Fibroblast of the aortic adventitia (primary cell): ENCODE results near the gene POP5. TPM values are rescaled to one million over a fixed set of nuclear protein-coding genes. Genes with fewer than 3 reads are reported as not detected.
"Not testable (repeated sequence)": the region's sequence is repeated elsewhere in the genome, so short reads cannot be mapped to it uniquely, and the experiment has no call there.

Experiments
- DNase-seq: peaks from one replicate; pipeline ENCODE4 v3.0.0-alpha.2; 2010; ENCODE audit warnings: low read depth
- H3K4me3 ChIP-seq: 2 replicates; pipeline ENCODE4 v1.5.1; 2011; ENCODE audit warnings: low read depth, mild to moderate bottlenecking, control low read depth, low read length, moderate library complexity
- CTCF ChIP-seq: IDR thresholded peaks from 2 replicates; pipeline ENCODE4 v1.5.1; 2011; ENCODE audit warnings: mild to moderate bottlenecking, low read length, control low read depth, inconsistent platforms; ENCODE audit not compliant: insufficient read depth
- total RNA-seq: library from RNA; depleted of rRNA; stranded (reverse); fragments of >200 nt; gene quantifications from 2 replicates; pipeline ENCODE4 v1.2.3, GENCODE V29; 2012; ENCODE audit warnings: low replicate concordance

Gene POP5
- 17.5 and 31.3 TPM in 2 replicates for total RNA-seq

GRCh38 chr12:120580787-120581723, at the start of gene POP5:
Gene POP5 (minus strand): TSS chr12:120581402. CDS start chr12:120581362, 40 bp downstream.
- peak within 1 kb of the TSS; percentile 97 for H3K4me3 ChIP-seq
- peak; percentile 98 for DNase-seq
- TF ChIP-seq CTCF: no peak

DNA sequence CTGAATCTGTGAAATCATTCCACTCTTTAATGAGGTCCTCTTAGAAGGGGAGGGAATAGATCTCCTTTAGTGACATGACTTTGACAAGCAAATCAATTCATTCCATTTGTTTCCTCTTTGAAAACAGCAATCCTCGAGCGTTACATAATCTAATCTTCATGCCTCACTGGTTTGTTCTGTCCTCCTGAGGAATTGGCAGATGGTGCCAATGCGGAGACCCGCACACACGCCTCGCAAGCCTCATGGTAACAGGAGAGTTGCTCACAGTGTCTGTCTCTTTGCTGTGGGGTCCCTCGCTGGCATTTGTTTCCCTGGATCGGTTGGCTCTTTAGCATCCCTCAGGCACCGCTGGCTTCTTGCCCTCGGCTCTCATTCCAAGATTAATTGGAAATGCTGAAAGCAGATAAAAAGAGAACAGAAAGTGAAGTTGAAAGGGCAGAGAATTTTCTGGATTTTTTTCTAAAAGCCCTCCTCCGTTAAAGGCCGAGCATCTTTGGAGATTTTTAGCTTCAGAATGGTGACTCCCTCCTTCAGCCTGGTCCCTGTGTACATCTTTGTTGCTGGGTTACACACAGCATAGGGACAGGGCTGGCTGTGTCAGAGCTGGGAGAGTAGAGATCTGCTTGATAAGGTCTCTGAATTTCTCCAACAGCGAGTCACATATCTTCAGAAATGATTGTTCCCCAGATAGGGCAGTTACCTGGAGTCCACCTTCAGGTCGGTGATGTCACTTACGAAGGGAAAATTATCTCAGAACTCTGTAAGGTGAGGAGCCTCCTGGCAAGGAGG, 49.1 kb upstream of the POP5 start:
- no peak overlapping the region for H3K4me3 ChIP-seq
- no peak for TF ChIP-seq CTCF
- DNase-seq: no peak

DNA sequence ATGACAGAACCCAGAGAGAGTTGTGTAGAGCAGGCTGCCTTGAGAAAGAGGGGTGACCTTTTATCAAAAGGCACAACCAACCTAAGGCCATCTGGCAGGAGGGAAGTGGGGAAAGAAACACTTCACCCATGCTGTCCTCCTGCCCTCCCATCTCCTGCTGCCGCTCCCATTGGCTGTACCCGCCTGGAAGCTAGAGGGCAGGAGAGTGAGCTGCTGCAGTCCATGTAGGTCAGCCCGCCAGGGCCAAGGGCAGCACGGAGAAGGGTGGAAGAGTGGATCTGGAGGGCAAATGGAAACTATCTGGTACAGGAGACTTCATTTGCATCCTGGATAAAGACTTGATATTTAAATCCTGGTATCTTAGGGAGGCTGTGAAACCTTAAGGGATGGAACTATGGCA, 47.7 kb upstream of the POP5 start:
- no peak overlapping the region for H3K4me3 ChIP-seq
- TF ChIP-seq CTCF: peak; percentile 16
- no peak for DNase-seq

DNA sequence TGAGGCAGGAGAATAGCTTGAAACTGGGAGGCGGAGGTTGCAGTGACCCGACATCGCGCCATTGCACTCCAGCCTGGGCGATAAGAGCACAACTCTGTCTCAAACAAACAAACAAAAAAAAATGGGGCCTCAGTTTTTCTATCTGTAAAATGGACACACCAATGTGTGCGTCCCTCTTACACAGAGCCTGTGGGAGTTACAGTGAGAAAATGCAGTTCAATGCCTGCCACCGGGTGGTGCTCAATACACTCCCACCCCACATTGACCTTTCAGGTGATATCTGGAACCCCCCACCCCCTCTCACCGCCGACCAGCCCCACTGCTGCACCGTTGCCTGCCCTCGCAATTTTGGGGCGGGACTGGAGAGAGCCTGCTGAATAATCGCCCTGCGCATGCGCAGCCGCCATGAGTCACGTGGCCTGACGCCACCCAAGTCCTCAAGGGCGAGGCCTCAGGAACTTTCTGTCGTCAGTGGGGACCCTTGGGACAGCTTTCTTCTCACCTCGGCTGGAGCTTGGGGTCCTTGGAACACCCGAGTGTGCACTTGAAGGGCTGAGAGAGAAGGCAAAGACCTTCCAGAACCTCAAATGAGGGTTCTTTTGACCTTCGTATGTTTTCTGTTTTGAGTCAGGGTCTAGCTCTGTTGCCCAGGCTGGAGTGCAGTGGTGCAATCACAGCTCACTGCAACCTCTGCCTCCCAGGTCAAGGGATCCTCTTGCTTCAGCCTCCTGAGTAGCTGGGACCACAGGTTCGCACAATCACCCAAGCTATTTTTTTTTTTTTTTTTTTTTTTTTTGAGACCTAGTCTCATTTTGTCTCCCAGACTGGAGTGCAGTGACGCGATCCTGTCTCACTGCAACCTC, 44.6 kb upstream of the POP5 start:
- TF ChIP-seq CTCF: no peak
- DNase-seq: no peak
- no peak overlapping the region for H3K4me3 ChIP-seq

DNA sequence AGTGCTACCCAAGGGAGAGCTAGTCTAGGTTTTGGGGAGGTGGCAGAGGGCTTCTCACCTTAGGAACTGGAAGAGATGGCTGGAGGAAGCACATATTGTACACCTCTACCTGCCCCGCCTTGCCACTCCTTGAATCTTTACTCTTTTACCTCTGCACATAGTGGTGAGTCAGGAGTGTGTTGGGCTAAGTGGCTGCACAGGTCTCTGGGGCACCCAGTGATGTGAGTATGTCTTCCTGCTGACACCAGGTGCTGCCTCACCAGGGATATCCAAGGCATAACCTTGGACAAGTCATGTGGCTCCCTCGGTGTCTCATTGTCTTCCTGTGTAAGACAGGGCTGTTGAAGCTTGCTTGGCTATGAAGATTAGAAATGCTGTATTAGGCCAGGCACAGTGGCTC, 39.4 kb upstream of the POP5 start:
- no peak overlapping the region for H3K4me3 ChIP-seq
- DNase-seq: no peak
- TF ChIP-seq CTCF: no peak

DNA sequence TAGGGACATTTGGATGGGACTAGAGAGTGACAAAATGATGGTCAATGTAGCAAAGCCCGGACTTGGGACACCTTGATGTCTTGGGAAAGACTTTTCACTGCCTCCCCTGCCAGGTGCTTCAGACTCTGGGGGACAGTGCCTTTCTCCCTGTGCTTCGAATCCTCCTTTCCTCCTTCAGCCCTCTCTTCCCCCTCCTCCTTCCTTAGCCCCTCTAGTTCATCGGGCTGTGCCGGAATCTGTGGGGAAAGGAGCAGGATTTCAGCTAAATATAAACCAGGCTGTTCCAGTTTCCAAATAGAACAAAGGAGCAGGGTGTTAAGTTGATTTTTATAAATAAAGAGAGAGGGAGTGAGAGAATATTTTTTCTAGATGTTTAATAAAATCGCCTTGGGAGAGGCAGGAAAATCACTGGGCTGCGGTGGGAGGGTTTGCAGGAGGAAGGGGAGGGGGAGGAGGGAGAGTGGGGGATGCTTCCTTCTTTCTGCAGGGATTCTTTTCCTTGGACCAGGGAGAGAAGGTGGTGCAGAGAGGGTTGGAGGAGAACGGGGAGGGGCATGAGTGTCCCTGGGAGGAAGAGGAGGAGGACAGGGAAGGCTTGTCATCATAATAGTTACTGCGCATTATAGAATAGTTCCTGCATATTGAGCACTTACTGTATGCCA, 37.9 kb upstream of the POP5 start:
- no peak for TF ChIP-seq CTCF
- H3K4me3 ChIP-seq: no peak overlapping the region
- DNase-seq: no peak

DNA sequence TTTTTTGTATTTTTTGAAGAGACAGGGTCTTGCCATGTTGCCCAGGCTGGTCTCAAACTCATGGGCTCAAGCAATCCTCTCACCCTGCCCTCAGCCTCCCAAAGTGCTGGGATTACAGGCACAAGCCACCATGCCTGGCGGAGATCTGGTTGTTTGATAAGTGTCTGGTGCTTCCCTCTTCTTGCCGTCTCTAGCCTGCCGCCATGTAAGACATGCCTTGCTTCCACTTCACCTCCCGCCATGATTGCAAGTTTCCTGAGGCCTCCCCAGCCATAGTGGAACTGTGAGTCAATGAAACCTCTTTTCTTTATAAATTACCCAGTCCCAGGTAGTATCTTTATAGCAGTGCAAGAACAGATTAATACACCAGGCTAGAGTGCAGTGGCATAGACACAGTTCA, 36.6 kb upstream of the POP5 start:
- DNase-seq, H3K4me3 ChIP-seq: not testable (repeated sequence)

DNA sequence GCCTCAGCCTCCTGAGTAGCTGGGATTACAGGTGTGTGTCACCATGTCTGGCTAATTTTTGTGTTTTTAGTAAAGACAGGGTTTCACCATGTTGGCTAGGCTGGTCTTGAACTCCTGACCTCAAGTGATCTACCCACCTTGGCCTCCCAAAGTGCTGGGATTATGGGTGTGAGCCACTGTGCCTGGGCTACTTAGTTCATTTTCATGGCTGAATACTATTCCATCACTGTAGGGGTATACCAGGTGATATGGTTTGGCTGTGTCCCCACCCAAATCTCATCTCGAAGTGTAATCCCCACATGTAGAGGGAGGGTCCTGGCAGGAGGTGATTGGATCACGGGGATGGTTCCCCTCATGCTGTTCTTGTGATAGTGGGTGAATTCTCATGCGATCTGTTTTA, 36.0 kb upstream of the POP5 start:
- not testable (repeated sequence) for H3K4me3 ChIP-seq, DNase-seq
